GM23338 (cell line): Measurements from ENCODE around the gene MYL4. TPM values are rescaled to one million over a fixed set of nuclear protein-coding genes. Genes with fewer than 3 reads are reported as not detected.

Experiments
- ATAC-seq: fragments of 200-7000 bp; cut with Tn5 transposase; 3 replicates; pipeline ENCODE4 v1.9.1; 2020
- DNase-seq: peaks from one replicate; pipeline ENCODE4 v3.0.0-alpha.2; 2015; ENCODE audit warnings: low spot score
- H2AFZ ChIP-seq: fragments of 200-600 bp; sonication (generic); 2 replicates; pipeline ENCODE4 v1.8.0; 2016; ENCODE audit warnings: antibody characterized with exemption, mild to moderate bottlenecking, moderate library complexity
- H3F3A ChIP-seq: fragments of 200-600 bp; sonication (generic); replicated peaks from 2 replicates; pipeline ENCODE4 v1.8.0; 2017; ENCODE audit warnings: antibody characterized with exemption, mixed run types, low read depth
- H3K27ac ChIP-seq: fragments of 200-600 bp; sonication (generic); 2 replicates; pipeline ENCODE4 v1.6.1; 2016; ENCODE audit warnings: low read depth
- H3K27me3 ChIP-seq: fragments of 200-600 bp; sonication (generic); 2 replicates; pipeline ENCODE4 v1.8.0; 2016; ENCODE audit warnings: mild to moderate bottlenecking, mixed run types, moderate library complexity; ENCODE audit not compliant: insufficient read depth
- H3K36me3 ChIP-seq: fragments of 200-600 bp; sonication (generic); 2 replicates; pipeline ENCODE4 v1.8.0; 2016; ENCODE audit warnings: mild to moderate bottlenecking; ENCODE audit not compliant: insufficient read depth
- H3K4me1 ChIP-seq: fragments of 200-600 bp; sonication (generic); 2 replicates; pipeline ENCODE4 v1.8.0; 2016; ENCODE audit warnings: mild to moderate bottlenecking, moderate library complexity; ENCODE audit not compliant: insufficient read depth
- H3K4me2 ChIP-seq: fragments of 200-600 bp; sonication (generic); 2 replicates; pipeline ENCODE4 v1.7.1; 2017; ENCODE audit warnings: mixed run types
- H3K4me3 ChIP-seq: fragments of 200-600 bp; sonication (generic); 2 replicates; pipeline ENCODE4 v1.6.1; 2016; ENCODE audit warnings: mixed run types
- H3K79me2 ChIP-seq: fragments of 200-600 bp; sonication (generic); replicated peaks from 2 replicates; pipeline ENCODE4 v1.8.0; 2017; ENCODE audit warnings: mild to moderate bottlenecking; ENCODE audit not compliant: insufficient read depth
- H3K9me2 ChIP-seq: fragments of 200-600 bp; sonication (generic); 2 replicates; pipeline ENCODE4 v1.8.0; 2017; ENCODE audit not compliant: insufficient read depth
- H4K20me1 ChIP-seq: fragments of 200-600 bp; sonication (generic); replicated peaks from 2 replicates; pipeline ENCODE4 v1.8.0; 2017; ENCODE audit warnings: mild to moderate bottlenecking; ENCODE audit not compliant: insufficient read depth
- H3K27ac Mint-ChIP-seq: 2 replicates; pipeline ENCODE4 v1.8.0; 2020; ENCODE audit warnings: inconsistent platforms, mild to moderate bottlenecking, moderate library complexity, mixed read lengths
- H3K27me3 Mint-ChIP-seq: 3 replicates; pipeline ENCODE4 v1.8.0; 2022; ENCODE audit warnings: low read depth, mild to moderate bottlenecking, moderate library complexity, mixed read lengths, inconsistent platforms; ENCODE audit not compliant: insufficient read depth, poor library complexity
- H3K36me3 Mint-ChIP-seq: 3 replicates; pipeline ENCODE4 v1.8.0; 2021; ENCODE audit warnings: low read depth, mild to moderate bottlenecking, inconsistent platforms, moderate library complexity, mixed read lengths
- H3K4me1 Mint-ChIP-seq: 3 replicates; pipeline ENCODE4 v1.8.0; 2020; ENCODE audit warnings: mild to moderate bottlenecking, inconsistent platforms, mixed read lengths
- H3K4me3 Mint-ChIP-seq: 3 replicates; pipeline ENCODE4 v1.8.0; 2021; ENCODE audit warnings: moderate library complexity, mild to moderate bottlenecking, inconsistent platforms, mixed read lengths
- H3K9me3 Mint-ChIP-seq: 3 replicates; pipeline ENCODE4 v1.8.0; 2020; ENCODE audit warnings: moderate library complexity, mild to moderate bottlenecking, inconsistent platforms, mixed read lengths
- CREB1 ChIP-seq: fragments of 250-450 bp; sonication (Bioruptor Pico); IDR thresholded peaks from 2 replicates; pipeline ENCODE4 v1.5.0; 2020; ENCODE audit warnings: low read depth, mild to moderate bottlenecking, moderate library complexity
- EZH2 ChIP-seq: fragments of 200-600 bp; sonication (generic); IDR thresholded peaks from one replicate; pipeline ENCODE4 v1.8.0; 2017; ENCODE audit warnings: antibody characterized with exemption, mild to moderate bottlenecking, low read depth; ENCODE audit not compliant: unreplicated experiment
- EZH2phosphoT487 ChIP-seq: fragments of 200-600 bp; sonication (generic); IDR thresholded peaks from one replicate; pipeline ENCODE4 v1.8.1; 2018; ENCODE audit warnings: antibody characterized with exemption; ENCODE audit not compliant: unreplicated experiment
- JUNB ChIP-seq: IDR thresholded peaks from one replicate; pipeline ENCODE4 v1.6.1; 2016; ENCODE audit warnings: antibody characterized with exemption; ENCODE audit not compliant: unreplicated experiment
- NANOG ChIP-seq: IDR thresholded peaks from 2 replicates; pipeline ENCODE4 v1.6.1; 2016; ENCODE audit warnings: antibody characterized with exemption, borderline replicate concordance
- STAT1 ChIP-seq: IDR thresholded peaks from one replicate; pipeline ENCODE4 v1.6.1; 2016; ENCODE audit warnings: antibody characterized with exemption; ENCODE audit not compliant: unreplicated experiment
- ZNF114 ChIP-seq: fragments of 250-450 bp; sonication (Bioruptor Pico); IDR thresholded peaks from 2 replicates; pipeline ENCODE4 v1.5.0; 2020; ENCODE audit warnings: mild to moderate bottlenecking, moderate library complexity
- ZNF331 ChIP-seq: fragments of 250-450 bp; sonication (Bioruptor Pico); IDR thresholded peaks from 2 replicates; pipeline ENCODE4 v1.5.0; 2020; ENCODE audit warnings: low read depth, mild to moderate bottlenecking, moderate library complexity
- polyA plus RNA-seq: library from polyadenylated mRNA; unstranded; fragments of >200 nt; fragmentation: Nextera tagmentation; extraction: Ambion mirVana; gene quantifications from 2 replicates; pipeline ENCODE4 v1.2.1, GENCODE V29; 2016
- total RNA-seq: library from RNA; depleted of rRNA; stranded (reverse); fragments of >200 nt; shearing (Covaris generic); gene quantifications from 2 replicates; pipeline ENCODE4 v1.2.3, GENCODE V29; 2014
- TF ChIP-seq, protein P1 (sequence below): IDR thresholded peaks from 2 replicates; pipeline ENCODE4 v1.6.1; 2016; ENCODE audit warnings: antibody characterized with exemption
- TF ChIP-seq, protein P2 (sequence below): IDR thresholded peaks from one replicate; pipeline ENCODE4 v1.6.1; 2018; ENCODE audit warnings: antibody characterized with exemption; ENCODE audit not compliant: unreplicated experiment
- TF ChIP-seq, protein P3 (sequence below), 2 experiments: fragments of 200-600 bp in 1 of 2; sonication (generic) in 1 of 2; conservative IDR thresholded peaks; 2 replicates each; pipeline versions ENCODE4 v1.5.1 to v1.6.1; 2016 to 2017; ENCODE audit warnings: antibody characterized with exemption in 2 of 2, low read depth in 2 of 2, mild to moderate bottlenecking in 2 of 2, moderate library complexity in 1 of 2
- TF ChIP-seq, protein P4 (sequence below): fragments of 250-450 bp; sonication (Bioruptor Pico); IDR thresholded peaks from 2 replicates; pipeline ENCODE4 v1.5.0; 2020; ENCODE audit warnings: mild to moderate bottlenecking, moderate library complexity

The MYL4 gene
- total and polyA plus RNA-seq, 2 experiments from 2014 or later, result 0.44 TPM; not detected in 1

DNA sequence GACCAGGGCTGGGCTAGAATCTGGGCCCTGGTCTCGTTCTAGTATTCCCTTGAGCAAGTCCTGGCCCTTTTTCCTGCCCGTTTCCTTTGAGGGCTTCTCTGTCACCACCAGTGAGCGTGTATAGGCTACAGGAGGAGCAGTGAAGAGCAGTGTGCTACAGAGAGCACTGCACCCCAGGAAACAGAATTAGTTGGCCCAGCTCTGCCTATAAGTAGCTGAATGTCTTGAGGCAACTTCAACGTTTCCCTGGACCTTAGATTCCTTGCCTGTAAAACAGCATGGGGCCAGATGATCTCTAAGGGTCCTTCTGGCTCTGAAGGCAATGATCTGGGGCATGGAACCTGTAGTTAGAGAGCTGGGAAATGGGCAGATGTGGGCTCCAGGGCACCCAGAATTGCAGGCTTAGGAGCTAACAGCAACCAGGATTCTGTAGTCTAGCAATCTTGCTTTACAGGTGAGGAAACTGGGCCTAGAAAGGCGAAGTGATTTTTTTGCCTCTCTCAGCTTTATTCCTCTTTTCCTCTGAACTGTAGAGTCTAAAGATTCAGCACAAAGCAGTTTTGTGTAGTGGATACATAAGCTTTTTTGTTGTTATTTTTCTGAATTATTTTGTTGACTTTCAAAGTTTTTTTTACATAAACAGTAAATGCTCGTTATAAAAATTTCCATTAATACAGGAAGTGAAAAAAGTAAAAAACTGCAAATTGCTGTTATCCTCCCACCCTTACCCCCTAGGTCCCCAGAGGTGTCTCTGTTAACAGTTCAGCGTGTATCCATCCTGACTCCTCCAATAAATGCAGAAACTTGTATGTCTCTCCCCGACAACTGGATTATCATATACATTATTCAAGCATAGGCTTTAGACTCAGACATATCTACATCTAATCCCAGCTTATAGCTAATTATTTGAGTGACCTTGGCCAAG, 1.7 kb upstream of the MYL4 start (continued):
- TF ChIP-seq, protein P1, sequence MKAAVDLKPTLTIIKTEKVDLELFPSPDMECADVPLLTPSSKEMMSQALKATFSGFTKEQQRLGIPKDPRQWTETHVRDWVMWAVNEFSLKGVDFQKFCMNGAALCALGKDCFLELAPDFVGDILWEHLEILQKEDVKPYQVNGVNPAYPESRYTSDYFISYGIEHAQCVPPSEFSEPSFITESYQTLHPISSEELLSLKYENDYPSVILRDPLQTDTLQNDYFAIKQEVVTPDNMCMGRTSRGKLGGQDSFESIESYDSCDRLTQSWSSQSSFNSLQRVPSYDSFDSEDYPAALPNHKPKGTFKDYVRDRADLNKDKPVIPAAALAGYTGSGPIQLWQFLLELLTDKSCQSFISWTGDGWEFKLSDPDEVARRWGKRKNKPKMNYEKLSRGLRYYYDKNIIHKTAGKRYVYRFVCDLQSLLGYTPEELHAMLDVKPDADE, result no peak
- TF ChIP-seq STAT1, result no peak
- no peak for TF ChIP-seq NANOG
- TF ChIP-seq EZH2, result no peak
- TF ChIP-seq, protein P2, sequence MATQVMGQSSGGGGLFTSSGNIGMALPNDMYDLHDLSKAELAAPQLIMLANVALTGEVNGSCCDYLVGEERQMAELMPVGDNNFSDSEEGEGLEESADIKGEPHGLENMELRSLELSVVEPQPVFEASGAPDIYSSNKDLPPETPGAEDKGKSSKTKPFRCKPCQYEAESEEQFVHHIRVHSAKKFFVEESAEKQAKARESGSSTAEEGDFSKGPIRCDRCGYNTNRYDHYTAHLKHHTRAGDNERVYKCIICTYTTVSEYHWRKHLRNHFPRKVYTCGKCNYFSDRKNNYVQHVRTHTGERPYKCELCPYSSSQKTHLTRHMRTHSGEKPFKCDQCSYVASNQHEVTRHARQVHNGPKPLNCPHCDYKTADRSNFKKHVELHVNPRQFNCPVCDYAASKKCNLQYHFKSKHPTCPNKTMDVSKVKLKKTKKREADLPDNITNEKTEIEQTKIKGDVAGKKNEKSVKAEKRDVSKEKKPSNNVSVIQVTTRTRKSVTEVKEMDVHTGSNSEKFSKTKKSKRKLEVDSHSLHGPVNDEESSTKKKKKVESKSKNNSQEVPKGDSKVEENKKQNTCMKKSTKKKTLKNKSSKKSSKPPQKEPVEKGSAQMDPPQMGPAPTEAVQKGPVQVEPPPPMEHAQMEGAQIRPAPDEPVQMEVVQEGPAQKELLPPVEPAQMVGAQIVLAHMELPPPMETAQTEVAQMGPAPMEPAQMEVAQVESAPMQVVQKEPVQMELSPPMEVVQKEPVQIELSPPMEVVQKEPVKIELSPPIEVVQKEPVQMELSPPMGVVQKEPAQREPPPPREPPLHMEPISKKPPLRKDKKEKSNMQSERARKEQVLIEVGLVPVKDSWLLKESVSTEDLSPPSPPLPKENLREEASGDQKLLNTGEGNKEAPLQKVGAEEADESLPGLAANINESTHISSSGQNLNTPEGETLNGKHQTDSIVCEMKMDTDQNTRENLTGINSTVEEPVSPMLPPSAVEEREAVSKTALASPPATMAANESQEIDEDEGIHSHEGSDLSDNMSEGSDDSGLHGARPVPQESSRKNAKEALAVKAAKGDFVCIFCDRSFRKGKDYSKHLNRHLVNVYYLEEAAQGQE, result no peak
- TF ChIP-seq CREB1, result no peak
- TF ChIP-seq, protein P3, sequence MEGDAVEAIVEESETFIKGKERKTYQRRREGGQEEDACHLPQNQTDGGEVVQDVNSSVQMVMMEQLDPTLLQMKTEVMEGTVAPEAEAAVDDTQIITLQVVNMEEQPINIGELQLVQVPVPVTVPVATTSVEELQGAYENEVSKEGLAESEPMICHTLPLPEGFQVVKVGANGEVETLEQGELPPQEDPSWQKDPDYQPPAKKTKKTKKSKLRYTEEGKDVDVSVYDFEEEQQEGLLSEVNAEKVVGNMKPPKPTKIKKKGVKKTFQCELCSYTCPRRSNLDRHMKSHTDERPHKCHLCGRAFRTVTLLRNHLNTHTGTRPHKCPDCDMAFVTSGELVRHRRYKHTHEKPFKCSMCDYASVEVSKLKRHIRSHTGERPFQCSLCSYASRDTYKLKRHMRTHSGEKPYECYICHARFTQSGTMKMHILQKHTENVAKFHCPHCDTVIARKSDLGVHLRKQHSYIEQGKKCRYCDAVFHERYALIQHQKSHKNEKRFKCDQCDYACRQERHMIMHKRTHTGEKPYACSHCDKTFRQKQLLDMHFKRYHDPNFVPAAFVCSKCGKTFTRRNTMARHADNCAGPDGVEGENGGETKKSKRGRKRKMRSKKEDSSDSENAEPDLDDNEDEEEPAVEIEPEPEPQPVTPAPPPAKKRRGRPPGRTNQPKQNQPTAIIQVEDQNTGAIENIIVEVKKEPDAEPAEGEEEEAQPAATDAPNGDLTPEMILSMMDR (conservative IDR thresholded peaks at IDR 0.05; ENCODE audit: low read depth in 2 of 2), result no peak
- TF ChIP-seq EZH2phosphoT487, result no peak
- TF ChIP-seq ZNF114 (CRISPR knock-in tag), result no peak
- no peak for TF ChIP-seq JUNB

DNA sequence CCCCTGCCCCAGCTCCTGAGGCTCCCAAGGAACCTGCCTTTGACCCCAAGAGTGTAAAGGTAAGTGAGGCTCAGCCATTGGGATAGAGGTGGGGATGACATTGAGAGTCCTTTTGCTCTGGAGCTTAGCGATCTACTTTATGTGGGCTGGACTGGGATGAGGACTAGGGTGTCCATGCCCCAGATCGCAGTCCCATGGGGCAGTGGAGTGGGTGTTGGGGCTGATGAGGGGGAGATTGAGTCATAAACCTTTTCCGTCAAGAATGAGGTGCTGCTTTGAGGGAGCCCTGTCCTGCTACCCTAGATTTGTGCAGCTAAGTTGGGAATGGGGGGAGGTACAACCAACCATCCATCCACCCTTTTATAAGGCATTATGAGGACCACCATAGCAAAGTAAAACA, 351 bp downstream of the MYL4 start:
- H3K27me3 Mint-ChIP-seq, result peaks cover 5% of the 10 kb centered on the region
- DNase-seq (no peak), ATAC-seq (no peak)
- H3K9me3 Mint-ChIP-seq, result no peaks in the 10 kb centered on the region
- H3K4me3 Mint-ChIP-seq, result no peak overlapping the region
- Histone ChIP-seq H3K4me3 (no peak overlapping the region), H3K36me3 (no peaks in the 10 kb centered on the region), H3F3A (no peaks in the 10 kb centered on the region), H3K4me2 (no peak overlapping the region), H3K79me2 (no peaks in the 10 kb centered on the region), H3K27me3 (no peaks in the 10 kb centered on the region), H3K4me1 (peaks cover 4% of the 10 kb centered on the region; the same call in 1 of the 2 replicates), H3K27ac (no peak overlapping the region), H3K9me2 (no peaks in the 10 kb centered on the region), H4K20me1 (no peaks in the 10 kb centered on the region), H2AFZ (no peak overlapping the region; the same call in 1 of the 2 replicates)
- no peak overlapping the region for H3K27ac Mint-ChIP-seq
- H3K36me3 Mint-ChIP-seq, result no peaks in the 10 kb centered on the region
- H3K4me1 Mint-ChIP-seq, result peaks cover 8% of the 10 kb centered on the region
- TF ChIP-seq CREB1 (no peak), ZNF331 (CRISPR knock-in tag) (no peak), NANOG (no peak), STAT1 (no peak)
- TF ChIP-seq, protein P4, sequence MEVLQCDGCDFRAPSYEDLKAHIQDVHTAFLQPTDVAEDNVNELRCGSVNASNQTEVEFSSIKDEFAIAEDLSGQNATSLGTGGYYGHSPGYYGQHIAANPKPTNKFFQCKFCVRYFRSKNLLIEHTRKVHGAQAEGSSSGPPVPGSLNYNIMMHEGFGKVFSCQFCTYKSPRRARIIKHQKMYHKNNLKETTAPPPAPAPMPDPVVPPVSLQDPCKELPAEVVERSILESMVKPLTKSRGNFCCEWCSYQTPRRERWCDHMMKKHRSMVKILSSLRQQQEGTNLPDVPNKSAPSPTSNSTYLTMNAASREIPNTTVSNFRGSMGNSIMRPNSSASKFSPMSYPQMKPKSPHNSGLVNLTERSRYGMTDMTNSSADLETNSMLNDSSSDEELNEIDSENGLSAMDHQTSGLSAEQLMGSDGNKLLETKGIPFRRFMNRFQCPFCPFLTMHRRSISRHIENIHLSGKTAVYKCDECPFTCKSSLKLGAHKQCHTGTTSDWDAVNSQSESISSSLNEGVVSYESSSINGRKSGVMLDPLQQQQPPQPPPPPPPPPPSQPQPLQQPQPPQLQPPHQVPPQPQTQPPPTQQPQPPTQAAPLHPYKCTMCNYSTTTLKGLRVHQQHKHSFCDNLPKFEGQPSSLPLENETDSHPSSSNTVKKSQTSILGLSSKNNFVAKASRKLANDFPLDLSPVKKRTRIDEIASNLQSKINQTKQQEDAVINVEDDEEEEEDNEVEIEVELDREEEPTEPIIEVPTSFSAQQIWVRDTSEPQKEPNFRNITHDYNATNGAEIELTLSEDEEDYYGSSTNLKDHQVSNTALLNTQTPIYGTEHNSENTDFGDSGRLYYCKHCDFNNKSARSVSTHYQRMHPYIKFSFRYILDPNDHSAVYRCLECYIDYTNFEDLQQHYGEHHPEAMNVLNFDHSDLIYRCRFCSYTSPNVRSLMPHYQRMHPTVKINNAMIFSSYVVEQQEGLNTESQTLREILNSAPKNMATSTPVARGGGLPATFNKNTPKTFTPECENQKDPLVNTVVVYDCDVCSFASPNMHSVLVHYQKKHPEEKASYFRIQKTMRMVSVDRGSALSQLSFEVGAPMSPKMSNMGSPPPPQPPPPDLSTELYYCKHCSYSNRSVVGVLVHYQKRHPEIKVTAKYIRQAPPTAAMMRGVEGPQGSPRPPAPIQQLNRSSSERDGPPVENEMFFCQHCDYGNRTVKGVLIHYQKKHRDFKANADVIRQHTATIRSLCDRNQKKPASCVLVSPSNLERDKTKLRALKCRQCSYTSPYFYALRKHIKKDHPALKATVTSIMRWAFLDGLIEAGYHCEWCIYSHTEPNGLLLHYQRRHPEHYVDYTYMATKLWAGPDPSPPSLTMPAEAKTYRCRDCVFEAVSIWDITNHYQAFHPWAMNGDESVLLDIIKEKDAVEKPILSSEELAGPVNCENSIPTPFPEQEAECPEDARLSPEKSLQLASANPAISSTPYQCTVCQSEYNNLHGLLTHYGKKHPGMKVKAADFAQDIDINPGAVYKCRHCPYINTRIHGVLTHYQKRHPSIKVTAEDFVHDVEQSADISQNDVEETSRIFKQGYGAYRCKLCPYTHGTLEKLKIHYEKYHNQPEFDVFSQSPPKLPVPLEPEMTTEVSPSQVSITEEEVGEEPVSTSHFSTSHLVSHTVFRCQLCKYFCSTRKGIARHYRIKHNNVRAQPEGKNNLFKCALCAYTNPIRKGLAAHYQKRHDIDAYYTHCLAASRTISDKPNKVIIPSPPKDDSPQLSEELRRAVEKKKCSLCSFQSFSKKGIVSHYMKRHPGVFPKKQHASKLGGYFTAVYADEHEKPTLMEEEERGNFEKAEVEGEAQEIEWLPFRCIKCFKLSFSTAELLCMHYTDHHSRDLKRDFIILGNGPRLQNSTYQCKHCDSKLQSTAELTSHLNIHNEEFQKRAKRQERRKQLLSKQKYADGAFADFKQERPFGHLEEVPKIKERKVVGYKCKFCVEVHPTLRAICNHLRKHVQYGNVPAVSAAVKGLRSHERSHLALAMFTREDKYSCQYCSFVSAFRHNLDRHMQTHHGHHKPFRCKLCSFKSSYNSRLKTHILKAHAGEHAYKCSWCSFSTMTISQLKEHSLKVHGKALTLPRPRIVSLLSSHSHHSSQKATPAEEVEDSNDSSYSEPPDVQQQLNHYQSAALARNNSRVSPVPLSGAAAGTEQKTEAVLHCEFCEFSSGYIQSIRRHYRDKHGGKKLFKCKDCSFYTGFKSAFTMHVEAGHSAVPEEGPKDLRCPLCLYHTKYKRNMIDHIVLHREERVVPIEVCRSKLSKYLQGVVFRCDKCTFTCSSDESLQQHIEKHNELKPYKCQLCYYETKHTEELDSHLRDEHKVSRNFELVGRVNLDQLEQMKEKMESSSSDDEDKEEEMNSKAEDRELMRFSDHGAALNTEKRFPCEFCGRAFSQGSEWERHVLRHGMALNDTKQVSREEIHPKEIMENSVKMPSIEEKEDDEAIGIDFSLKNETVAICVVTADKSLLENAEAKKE (CRISPR knock-in tag), result no peak
